ENCODE measurements around the gene COPS9.

The COPS9 gene

GRCh38 chr2:240134466-240134865, 1.6 kb downstream of the COPS9 start:
- no peak for DNase-seq (ENCODE audit: low read depth in 2 of 2)

- no peak for DNase-seq (ENCODE audit: low read depth in 2 of 2)
These were observed 2.7 kb downstream of the COPS9 start for GRCh38 chr2:240133401-240133800.

- no peak for DNase-seq (ENCODE audit: low read depth in 2 of 2)
These were observed 3.5 kb downstream of the COPS9 start for GRCh38 chr2:240132651-240132980.

GRCh38 chr2:240131941-240132650, 4.0 kb downstream of the COPS9 start:
- no peak for DNase-seq (ENCODE audit: low read depth in 2 of 2)

GRCh38 chr2:240131296-240131695, 4.8 kb downstream of the COPS9 start:
- no peak for DNase-seq (ENCODE audit: low read depth in 2 of 2)

GRCh38 chr2:240130393-240131195, 5.5 kb downstream of the COPS9 start:
- DNase-seq (ENCODE audit: low read depth in 2 of 2), result no peak

- no peak for DNase-seq (ENCODE audit: low read depth in 2 of 2)
These were observed 6.2 kb downstream of the COPS9 start for GRCh38 chr2:240129731-240130392.

GRCh38 chr2:240129311-240129710, 6.8 kb downstream of the COPS9 start:
- DNase-seq (ENCODE audit: low read depth in 2 of 2), result no peak

GRCh38 chr2:240128608-240129145, 7.4 kb downstream of the COPS9 start:
- no peak for DNase-seq (ENCODE audit: low read depth in 2 of 2)

GRCh38 chr2:240127911-240128607, 8.0 kb downstream of the COPS9 start:
- no peak for DNase-seq (ENCODE audit: low read depth in 2 of 2)

GRCh38 chr2:240127191-240127750, 8.8 kb downstream of the COPS9 start:
- no peak for DNase-seq (ENCODE audit: low read depth in 2 of 2)

GRCh38 chr2:240126731-240127130, 9.4 kb downstream of the COPS9 start:
- no peak for DNase-seq (ENCODE audit: low read depth in 2 of 2)

GRCh38 chr2:240125742-240126141, 10.4 kb downstream of the COPS9 start:
- DNase-seq (ENCODE audit: low read depth in 2 of 2), result no peak

- no peak for DNase-seq (ENCODE audit: low read depth in 2 of 2)
These were observed 11.5 kb downstream of the COPS9 start for GRCh38 chr2:240124651-240125030.

GRCh38 chr2:240123821-240124650, 12.1 kb downstream of the COPS9 start:
- no peak for DNase-seq (ENCODE audit: low read depth in 2 of 2)

- no peak for DNase-seq (ENCODE audit: low read depth in 2 of 2)
These were observed 14.4 kb downstream of the COPS9 start for GRCh38 chr2:240121675-240122074.

- no peak for DNase-seq (ENCODE audit: low read depth in 2 of 2)
These were observed 14.9 kb downstream of the COPS9 start for GRCh38 chr2:240121190-240121589.

- DNase-seq (ENCODE audit: low read depth in 2 of 2), result no peak
These were observed 21.9 kb downstream of the COPS9 start for GRCh38 chr2:240114233-240114632.

- no peak for DNase-seq (ENCODE audit: low read depth in 2 of 2)
These were observed 23.0 kb downstream of the COPS9 start for GRCh38 chr2:240112914-240113690.

- DNase-seq (ENCODE audit: low read depth in 2 of 2), result no peak
These were observed 24.9 kb downstream of the COPS9 start for GRCh38 chr2:240111253-240111652.
